Measurements from ENCODE around the gene C14orf132.

Gene C14orf132

DNA sequence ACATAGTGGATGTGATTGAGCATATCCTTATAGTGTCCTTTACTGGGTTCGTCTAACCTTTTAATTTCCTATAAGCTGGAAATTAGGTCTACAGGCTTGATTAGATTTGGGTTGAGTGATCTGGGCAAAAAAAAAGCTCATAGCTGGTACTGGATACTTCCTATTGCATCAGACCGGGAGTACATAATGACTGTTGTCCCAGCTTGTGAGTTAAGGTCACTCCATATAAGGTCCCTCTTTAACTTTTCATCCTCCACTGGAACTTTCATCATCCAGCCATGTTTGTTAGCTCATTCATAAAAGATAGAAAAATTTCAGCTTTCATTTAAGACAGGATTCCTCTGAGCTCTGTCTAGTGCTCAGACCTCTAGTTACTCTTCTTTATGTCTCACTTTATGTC, 80.8 kb downstream of the C14orf132 start:
- DNase-seq (ENCODE audit: low read depth), result no peak

DNA sequence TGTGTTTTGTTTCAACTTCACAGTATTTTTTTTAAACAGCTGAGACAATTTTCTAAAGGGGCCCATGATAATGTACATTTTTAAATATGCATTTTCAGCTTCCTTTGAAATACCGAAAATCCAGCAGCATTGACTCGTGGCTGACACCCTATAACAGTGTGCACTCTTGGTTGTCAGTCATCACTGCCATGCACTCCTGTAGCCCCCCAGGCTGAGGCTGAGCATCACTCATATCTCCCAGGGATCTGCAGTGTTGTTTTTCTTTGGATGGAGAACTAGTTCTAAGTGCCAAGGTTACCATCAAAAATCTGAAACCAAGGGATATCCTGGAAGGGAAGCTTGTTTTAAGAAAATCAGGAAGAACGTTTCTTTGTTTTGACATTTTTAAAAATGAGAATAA, 81.2 kb downstream of the C14orf132 start:
- DNase-seq (ENCODE audit: low read depth), result no peak

DNA sequence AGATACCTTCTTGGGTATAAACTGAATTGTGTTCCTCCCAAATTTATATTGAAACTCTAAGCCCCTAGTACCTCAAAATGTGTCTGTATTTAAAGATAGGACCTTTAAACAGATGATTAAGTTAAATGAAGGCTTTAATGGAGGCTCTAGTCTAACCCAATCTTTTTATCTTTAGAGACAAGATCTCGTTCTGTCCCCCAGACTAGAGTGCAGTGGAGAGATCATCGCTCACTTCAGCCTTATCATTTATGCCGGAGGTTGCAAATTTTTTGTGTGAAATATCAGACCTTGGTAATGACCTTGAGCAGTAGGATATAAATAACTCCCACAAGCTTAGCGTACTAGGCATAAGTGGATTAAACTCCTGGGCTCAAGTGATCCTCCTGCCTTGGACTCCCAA, 81.8 kb downstream of the C14orf132 start:
- no peak for DNase-seq (ENCODE audit: low read depth)

DNA sequence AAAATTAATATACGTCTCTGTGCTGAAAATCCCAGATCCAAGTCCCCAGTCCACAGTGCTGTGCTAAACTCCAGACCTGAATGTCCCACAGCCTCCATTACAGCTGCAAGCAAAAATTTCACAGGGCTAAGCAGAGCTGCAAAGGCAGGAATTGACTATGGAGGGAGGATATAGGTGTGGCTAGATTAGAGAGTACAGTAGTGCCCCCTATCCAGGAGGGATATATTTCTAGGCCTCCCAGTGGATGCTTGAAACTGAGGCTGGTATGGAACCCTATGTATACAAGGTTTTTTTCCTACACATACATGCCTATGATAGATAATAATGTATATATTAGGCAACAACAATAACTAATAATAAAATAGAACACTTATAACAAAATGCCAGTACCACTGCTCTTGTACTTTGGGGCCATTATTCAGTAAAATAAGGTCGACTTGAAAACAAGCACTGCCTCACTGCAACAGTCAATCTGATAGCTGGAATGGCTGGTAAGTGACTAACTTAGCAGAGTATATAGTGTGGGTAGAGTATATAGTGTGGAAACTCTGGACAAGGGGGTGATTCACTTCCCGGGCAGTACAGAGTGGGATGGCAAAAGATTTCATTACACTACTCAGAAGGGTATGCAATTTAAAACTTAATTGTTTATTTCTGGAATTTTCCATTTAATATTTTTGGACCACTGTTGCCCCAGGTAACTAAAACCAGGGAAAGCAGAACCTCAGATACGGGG, 82.7 kb downstream of the C14orf132 start:
- no peak for DNase-seq (ENCODE audit: low read depth)

DNA sequence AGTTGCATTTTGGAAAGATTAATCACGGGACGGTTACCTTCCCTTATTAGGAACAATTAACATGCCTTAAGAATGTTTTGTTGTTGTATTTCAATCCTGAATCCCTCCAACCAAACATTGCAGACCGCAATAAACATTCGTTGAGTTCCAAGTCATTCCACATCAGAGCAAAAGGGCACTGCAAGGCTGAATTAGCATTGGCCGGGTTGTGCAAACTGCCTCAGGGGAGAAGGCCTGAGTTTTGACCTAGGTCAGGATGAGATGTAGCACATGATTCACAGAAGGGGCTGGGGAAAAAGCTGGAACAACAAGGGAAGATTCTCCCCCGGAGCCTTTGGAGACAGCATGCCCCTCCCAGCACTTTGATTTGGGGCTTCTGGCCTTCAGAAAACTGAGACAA, 83.3 kb downstream of the C14orf132 start:
- no peak for DNase-seq (ENCODE audit: low read depth)

DNA sequence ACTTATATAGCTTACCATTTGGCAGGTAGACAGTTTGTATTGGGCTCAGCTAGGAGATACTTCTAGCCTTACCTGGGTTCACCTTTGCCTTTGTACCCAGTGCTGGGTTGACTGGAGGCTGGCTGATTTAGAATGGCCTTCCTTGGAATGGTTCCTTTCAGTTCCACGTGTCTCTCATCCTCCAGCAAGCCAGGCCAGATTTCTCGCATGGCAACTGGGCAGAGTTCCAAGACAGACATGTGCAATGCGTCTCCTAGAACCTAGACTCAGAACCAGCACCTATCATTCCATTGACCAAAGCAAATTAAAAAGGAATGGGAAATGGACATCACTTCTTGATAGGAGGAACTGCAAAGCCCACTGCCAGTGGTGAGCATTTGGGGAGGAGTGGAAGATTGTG, 86.4 kb downstream of the C14orf132 start:
- DNase-seq (ENCODE audit: low read depth), result no peak

DNA sequence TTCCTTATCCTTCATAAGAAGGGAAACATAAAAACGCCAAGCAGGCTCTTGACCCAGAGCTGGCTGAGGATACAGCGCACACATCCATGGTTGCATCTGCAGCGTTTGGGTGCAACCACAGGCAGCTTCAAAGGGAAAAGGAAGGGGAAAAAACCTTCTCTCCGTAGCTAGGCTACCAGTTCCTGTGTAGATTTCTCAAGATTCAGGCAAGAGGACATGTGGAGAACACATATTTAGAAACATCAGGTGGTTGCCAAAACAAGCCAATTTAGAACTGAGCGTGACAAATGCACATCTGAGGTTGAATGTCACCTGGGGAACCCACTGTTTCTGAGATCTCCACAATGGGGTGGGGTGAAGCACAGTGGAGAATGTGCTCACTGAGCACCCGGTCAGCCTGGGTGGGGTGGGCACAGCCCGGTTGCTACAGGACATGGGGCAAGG, 87.2 kb downstream of the C14orf132 start:
- DNase-seq (ENCODE audit: low read depth), result no peak

DNA sequence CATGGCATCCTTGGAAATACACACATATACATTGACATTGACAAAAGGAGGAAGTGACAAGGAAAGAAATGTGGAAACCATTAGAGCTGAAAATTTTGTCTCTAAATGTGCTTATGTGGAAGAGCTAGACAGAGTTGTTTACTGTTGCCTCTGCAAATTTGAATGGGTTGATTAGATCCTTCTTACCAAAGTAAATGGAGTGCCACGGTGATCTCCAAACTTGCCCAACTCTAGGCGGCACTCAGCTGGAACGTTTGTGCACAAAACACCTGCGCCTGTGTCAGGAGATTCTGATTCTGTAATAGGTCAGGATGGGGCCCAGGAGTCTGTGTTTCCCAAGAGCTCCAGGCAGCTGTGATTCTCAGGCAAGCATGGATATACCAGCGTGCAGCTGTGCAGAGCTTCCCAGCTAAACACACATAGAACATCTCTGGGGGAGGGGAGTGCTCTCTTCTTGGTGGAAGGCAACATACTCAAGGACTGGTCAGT, 87.7 kb downstream of the C14orf132 start:
- DNase-seq (ENCODE audit: low read depth), result no peak

DNA sequence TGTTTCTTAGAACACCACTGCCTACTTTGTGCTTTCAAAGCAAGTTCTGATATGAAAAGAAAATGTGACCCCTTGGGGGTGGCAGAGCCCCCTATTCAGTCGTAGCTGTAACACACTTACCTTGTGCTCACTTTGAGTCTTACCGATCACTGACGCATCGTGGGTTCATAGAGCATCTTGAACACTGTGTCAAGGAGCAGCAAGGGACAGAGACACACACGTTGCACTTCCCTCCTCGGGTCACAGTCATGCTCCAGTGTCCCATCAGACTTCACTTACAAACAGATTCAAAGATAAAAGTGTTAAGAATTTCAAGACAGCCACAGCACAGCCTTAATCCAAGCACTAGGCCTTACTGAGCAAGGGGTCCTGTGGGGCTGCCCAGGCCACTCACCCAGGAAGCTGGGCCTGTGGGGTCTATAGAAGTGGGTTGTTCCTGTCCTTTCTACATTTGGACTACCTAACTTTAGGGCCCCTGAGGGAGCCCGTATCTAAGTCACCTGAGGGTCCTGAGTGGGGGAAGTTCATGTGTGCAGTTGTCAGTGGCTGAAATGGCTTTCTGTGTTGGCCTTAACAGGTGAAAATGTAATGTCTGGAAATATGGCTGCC, 90.1 kb downstream of the C14orf132 start:
- no peak for DNase-seq (ENCODE audit: low read depth)

DNA sequence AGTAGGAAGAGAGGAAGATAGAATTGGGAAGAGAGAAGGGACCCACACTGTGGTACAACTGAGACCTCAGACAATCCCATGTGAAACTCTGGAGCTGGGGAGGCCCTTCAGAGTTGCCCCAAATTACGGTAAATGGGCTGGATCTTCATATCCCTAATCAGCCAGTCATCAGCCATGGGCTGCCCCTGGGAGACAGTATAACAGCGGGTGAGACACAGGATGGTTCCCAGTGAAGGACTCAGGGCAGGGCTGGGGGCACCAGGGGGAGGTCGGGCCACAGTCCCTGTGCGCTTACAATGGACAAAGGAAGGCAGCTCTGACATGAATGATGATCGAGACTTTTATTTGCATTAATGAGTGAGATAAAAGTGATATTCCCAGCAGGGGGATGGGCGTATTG, 91.2 kb downstream of the C14orf132 start:
- DNase-seq (ENCODE audit: low read depth), result no peak

DNA sequence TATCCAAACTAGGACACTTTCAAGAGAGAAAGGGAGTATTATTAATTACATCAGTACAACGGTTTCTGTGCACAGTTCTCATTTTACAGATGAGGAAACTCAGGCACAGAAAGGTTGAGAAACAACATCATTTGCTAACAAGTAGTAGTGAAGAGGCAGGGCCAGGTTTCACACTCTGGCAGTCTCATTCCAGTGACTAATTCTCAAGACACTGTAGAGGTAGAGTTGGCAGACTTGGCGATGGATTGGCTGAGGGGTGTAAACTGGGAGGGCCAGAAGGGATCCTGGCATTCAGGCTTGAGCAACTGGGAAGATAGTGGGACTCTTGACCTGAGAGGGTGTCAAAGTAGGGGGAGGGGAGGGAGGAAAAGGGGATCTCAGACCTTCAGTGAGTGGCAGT, 91.7 kb downstream of the C14orf132 start:
- DNase-seq (ENCODE audit: low read depth), result no peak

DNA sequence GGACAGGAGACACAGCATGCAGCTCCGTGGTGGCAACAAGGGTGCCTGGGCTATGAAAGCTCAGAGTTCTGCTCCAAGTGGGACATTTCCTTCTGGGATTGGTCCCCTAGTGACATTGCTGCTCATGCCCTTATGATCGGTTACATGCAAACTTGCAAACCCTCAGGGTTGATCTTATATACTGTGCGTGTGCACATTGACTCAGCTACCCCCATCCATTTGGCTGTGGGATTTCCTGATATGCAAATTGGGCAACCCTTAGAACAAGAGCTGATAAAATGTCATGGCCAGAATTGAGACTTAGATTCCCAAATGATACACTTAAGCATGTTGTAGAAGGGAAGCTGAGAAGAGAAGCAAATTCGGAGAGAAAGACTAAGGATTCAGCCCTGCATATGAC, 92.7 kb downstream of the C14orf132 start:
- DNase-seq (ENCODE audit: low read depth), result no peak

DNA sequence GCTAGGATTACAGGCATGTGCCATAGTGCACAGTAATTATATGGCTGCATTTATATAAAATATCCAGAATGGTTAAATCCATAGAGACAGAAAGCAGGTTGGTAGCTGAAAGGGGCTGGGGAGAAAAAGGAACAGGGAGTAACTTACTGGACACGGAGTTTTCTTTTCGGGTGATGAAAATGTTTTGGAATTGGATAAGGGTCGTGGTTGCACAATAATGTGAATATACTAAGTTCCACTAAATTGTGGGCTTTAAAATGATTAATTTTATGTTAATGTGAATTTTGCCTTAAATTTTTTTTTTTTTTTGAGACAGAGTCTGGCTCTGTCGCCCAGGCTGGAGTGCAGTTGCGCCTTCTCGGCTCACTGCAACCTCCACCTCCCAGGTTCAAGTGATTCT, 95.3 kb downstream of the C14orf132 start:
- DNase-seq (ENCODE audit: low read depth), result no peak

DNA sequence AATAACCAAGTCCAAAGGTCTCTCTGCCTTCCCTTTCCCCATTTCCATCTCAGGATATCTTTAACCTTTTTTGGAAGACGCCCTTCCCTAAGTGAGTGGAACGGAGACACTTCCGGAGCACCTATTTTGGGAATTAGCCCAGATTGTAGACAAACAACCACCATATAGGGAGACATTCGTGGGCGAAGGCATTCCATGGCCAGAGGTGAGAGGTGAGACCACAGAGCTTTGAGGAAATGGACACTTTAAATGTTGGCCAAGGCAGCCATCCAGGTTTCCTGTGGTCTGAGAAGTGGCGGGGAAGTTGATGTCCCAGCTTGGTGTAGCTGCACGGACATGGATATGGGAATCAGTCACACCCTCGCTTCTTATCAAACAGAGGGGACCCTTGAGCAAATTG, 96.1 kb downstream of the C14orf132 start:
- DNase-seq (ENCODE audit: low read depth), result no peak

DNA sequence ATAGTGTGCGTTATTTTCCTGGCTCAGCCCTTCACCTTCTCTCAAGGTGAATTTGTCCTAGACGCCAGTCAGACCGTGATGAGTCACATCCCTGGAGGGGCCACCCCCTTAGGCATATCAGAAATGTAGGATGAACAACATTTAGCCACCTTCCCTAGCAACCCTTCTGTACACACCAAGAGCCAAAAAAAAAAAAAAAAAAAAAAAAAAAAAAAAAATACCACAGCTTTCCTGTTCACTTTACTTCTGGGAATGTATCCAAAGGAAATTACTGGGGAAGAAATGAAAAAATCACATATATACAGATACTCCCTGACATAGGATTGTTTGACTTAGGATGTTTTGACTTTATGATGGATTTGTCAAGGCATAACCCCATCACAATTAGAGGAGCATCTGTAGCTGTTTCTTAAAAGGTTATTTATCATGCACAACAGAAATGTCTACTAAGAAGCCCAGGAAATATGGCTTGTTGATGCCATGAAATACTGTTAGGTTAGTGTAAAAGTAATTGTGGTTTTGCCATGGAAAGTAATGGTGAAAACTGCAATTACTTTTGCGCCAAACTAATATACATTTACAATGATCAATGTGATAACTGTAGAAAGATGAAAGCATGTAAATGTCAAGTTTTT, 97.3 kb downstream of the C14orf132 start:
- no peak for DNase-seq (ENCODE audit: low read depth)

DNA sequence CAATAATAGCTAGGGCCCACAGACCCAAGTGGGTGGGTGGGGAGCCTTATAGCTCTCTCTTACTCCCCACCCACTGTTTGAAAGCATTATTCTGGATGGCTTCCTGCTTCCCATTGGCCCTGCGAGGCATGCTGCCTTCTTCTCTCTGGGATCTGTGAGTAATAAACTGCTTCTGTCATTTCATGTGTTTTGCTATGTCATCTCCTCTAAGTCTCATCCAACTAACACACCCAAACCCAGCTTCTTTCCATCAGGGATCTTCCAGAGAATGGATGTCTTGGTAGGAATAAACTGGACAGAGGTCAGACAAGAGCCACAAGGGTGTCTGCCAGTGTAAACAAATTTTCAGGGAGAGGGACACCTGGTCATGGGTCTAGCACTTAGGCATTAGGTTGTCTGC, 99.1 kb downstream of the C14orf132 start:
- no peak for DNase-seq (ENCODE audit: low read depth)

DNA sequence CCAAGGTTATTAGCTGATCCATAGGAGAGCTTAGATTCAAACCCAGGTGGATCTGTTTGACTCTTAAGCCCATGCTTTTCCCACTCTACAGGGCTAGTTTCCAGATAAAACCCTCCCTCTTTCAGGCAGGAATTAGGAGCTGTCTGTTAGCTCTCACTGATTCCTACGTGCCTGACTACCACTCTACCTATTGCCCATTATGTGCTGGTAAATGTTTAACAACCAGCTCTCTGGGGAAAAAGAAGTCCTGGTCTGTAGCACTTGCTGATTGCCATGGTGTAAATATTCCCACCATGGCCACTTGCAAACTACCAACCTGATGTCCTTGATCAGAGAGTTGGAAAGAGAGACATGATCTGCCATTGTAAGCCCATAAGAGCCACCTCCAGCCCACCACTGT, 100.0 kb downstream of the C14orf132 start:
- DNase-seq (ENCODE audit: low read depth), result no peak

DNA sequence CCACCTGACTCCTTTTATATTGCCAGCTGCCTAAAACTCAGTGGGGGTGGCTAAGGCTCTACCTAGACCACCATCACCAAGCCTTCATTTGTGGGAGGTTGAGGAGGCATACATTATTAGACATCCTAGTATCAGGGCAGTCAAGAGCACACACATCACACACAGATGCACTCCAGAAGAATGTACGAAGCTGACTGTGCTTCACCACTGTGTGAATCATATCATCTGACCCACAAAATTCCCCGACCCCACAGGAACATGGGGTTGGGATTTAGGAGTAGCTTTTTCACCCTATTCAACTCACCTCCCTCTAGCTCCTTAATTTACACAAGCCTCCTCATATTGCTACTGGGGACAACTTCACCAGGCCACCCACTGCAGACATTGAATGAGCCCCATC, 100.7 kb downstream of the C14orf132 start:
- DNase-seq (ENCODE audit: low read depth), result no peak

DNA sequence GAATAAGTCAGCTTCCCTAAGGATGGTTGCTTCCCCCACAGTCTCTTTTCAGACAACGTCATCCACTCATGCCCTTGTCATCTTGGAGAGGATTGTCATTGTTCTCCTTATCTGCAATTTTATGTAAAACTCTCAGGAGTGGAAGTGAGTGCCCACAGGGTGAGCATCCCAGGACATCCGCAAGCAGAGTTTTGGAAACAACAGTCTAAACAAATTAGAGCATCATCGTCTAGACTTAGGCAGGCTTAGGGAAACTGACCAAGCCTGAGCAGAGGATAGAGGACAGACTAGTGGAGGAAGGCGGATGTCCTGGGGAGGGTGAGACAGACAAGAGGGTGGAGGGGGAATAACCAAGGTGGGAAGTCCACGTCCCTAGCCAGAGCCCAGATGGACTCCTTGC, 101.8 kb downstream of the C14orf132 start:
- no peak for DNase-seq (ENCODE audit: low read depth)
